Endothelial cell of umbilical vein (primary cell): ENCODE data around the gene UBASH3A. TPM values are rescaled to one million over a fixed set of nuclear protein-coding genes. Genes with fewer than 3 reads are reported as not detected.

Source experiments
- BruUV-seq: library from RNA; stranded (reverse); fragments of 400-500 nt; replicated peaks from 2 replicates; lab custom pipeline; 2021; lab: Mats Ljungman, UMichigan
- CTCF ChIA-PET: fragments of 300-600, 350-600 bp; sonication (Branson Sonifier 250); formaldehyde crosslinking; loops from one replicate; lab custom pipeline; 2021; ENCODE audit warnings: antibody characterized with exemption, inconsistent platforms; lab: Charles Lee
- POLR2A ChIA-PET: fragments of 300-600, 350-600 bp; sonication (Branson Sonifier 250); formaldehyde crosslinking; loops from one replicate; lab custom pipeline; 2021; ENCODE audit warnings: antibody characterized with exemption, inconsistent platforms; lab: Charles Lee
- DNase-seq: peaks from one replicate; pipeline ENCODE4 v3.0.0-alpha.2; 2011; ENCODE audit warnings: low read depth, low spot score
- FAIRE-seq: peaks from 2 replicates; lab custom pipeline; 2011; peaks lifted over from hg19 to GRCh38; lab: Jason Lieb, UNC
- H2AFZ ChIP-seq: 2 replicates; pipeline ENCODE4 v1.6.0; 2012; ENCODE audit warnings: low read depth, low read length, control low read depth, inconsistent platforms
- H3K27ac ChIP-seq: 2 replicates; pipeline ENCODE4 v1.5.1; 2011; ENCODE audit warnings: low read depth, mild to moderate bottlenecking, control low read depth, low read length, moderate library complexity; ENCODE audit not compliant: insufficient read depth
- H3K27me3 ChIP-seq, 2 experiments: 2 replicates each; pipeline versions ENCODE4 v1.6.0 to v1.6.1; 2011; ENCODE audit warnings: low read length in 2 of 2, mixed read lengths in 1 of 2; ENCODE audit not compliant: control insufficient read depth in 2 of 2, insufficient read depth in 2 of 2
- H3K36me3 ChIP-seq, 2 experiments: 2 replicates in 1 of 2; 3 replicates in 1 of 2; pipeline ENCODE4 v1.5.1; 2011; ENCODE audit warnings: low read length in 2 of 2, mild to moderate bottlenecking in 1 of 2, moderate library complexity in 1 of 2; ENCODE audit not compliant: control insufficient read depth in 2 of 2, insufficient read depth in 2 of 2; ENCODE audit errors: extremely low read depth in 1 of 2
- H3K4me1 ChIP-seq: 3 replicates; pipeline ENCODE4 v1.5.1; 2011; ENCODE audit warnings: mild to moderate bottlenecking, low read length; ENCODE audit not compliant: control insufficient read depth, insufficient read depth; ENCODE audit errors: extremely low read depth
- H3K4me2 ChIP-seq: 2 replicates; pipeline ENCODE4 v1.6.1; 2011; ENCODE audit warnings: low read length, control low read depth, mixed read lengths; ENCODE audit not compliant: insufficient read depth
- H3K4me3 ChIP-seq, 3 experiments: fragments of 200-600 bp in 1 of 3; sonication (generic), shearing (Covaris generic) in 1 of 3; replicated peaks in 1 of 3; 2 replicates each; pipeline ENCODE4 v1.5.1; 2011 to 2016; ENCODE audit warnings: control low read depth in 3 of 3, low read length in 3 of 3, mild to moderate bottlenecking in 2 of 3, inconsistent platforms in 1 of 3, low read depth in 1 of 3, moderate library complexity in 1 of 3; ENCODE audit not compliant: insufficient read depth in 1 of 3
- H3K79me2 ChIP-seq: 2 replicates; pipeline ENCODE4 v1.6.0; 2012; ENCODE audit warnings: low read length, inconsistent platforms; ENCODE audit not compliant: control insufficient read depth, insufficient read depth
- H3K9ac ChIP-seq: replicated peaks from 2 replicates; pipeline ENCODE3; 2011; ENCODE audit warnings: low read length, control low read depth; ENCODE audit not compliant: insufficient read depth; ENCODE audit errors: extremely low read depth
- H3K9me1 ChIP-seq: replicated peaks from 3 replicates; pipeline ENCODE4 v1.6.0; 2011; ENCODE audit warnings: mild to moderate bottlenecking, low read length; ENCODE audit not compliant: control insufficient read depth, insufficient read depth; ENCODE audit errors: extremely low read depth
- H3K9me3 ChIP-seq: replicated peaks from 2 replicates; pipeline ENCODE4 v1.5.1; 2012; ENCODE audit warnings: low read length, inconsistent platforms; ENCODE audit not compliant: control insufficient read depth, insufficient read depth
- H4K20me1 ChIP-seq: replicated peaks from 2 replicates; pipeline ENCODE3; 2011; ENCODE audit warnings: mild to moderate bottlenecking, low read length; ENCODE audit not compliant: control insufficient read depth, insufficient read depth; ENCODE audit errors: extremely low read depth
- FOS ChIP-seq: IDR thresholded peaks from 2 replicates; pipeline ENCODE4 v1.6.1; 2011; ENCODE audit warnings: mild to moderate bottlenecking, low read length, moderate library complexity, borderline replicate concordance; ENCODE audit not compliant: insufficient read depth
- JUN ChIP-seq: IDR thresholded peaks from 2 replicates; pipeline ENCODE4 v1.6.1; 2011; ENCODE audit warnings: borderline replicate concordance, low read depth; ENCODE audit not compliant: insufficient read length, insufficient read depth
- MYC ChIP-seq: IDR thresholded peaks from one replicate; pipeline ENCODE4 v1.6.1; 2011; ENCODE audit warnings: mild to moderate bottlenecking, low read depth, low read length
- POLR2A ChIP-seq: IDR thresholded peaks from 2 replicates; pipeline ENCODE4 v1.6.1; 2012; ENCODE audit warnings: low read depth, mild to moderate bottlenecking, control low read depth, low read length
- POLR2AphosphoS5 ChIP-seq: IDR thresholded peaks from 2 replicates; pipeline ENCODE4 v1.6.1; 2012; ENCODE audit warnings: low read depth, mild to moderate bottlenecking, control low read depth, low read length, moderate library complexity; ENCODE audit not compliant: insufficient read depth
- dilution Hi-C: fragments of 300-500 bp; cut with MboI; formaldehyde crosslinking; loops from one replicate; pipeline ENCODE4 v1.15.0; 2019; ENCODE audit warnings: low sequenced_read_pairs; ENCODE audit not compliant: extremely low pct_ligation_motif_present
- intact Hi-C: fragments of 100-400 bp; cut with micrococcal nuclease; formaldehyde crosslinking; loops from one replicate; pipeline ENCODE4 v1.10.0; 2022
- polyA plus RNA-seq, 4 experiments: library from polyadenylated mRNA; depleted of rRNA in 3 of 4; stranded (reverse) in 3 of 4; unstranded in 1 of 4; fragments of >200 nt; gene quantifications; 2 replicates each; pipeline versions ENCODE4 v1.2.1 to v1.2.3, GENCODE V29; 2011 to 2012; ENCODE audit warnings: missing spikeins in 1 of 4
- total RNA-seq: library from RNA; stranded (reverse); gene quantifications from 2 replicates; pipeline ENCODE4 v1.2.3, GENCODE V29; 2021
- TF ChIP-seq, protein P1 (sequence below), 2 donors: IDR thresholded peaks; 1 replicate in 1 of 2; 2 replicates in 1 of 2; pipeline ENCODE4 v1.5.1; 2011; ENCODE audit warnings: low read length in 2 of 2, mild to moderate bottlenecking in 2 of 2, moderate library complexity in 2 of 2, control low read depth in 1 of 2, inconsistent platforms in 1 of 2, low read depth in 1 of 2; ENCODE audit not compliant: insufficient read depth in 1 of 2; ENCODE audit errors: extremely low read depth in 1 of 2
- TF ChIP-seq, protein P2 (sequence below): IDR thresholded peaks from 2 replicates; pipeline ENCODE4 v1.6.1; 2011; ENCODE audit not compliant: insufficient read depth, insufficient read length

The UBASH3A gene
- total and polyA plus RNA-seq, 2 donors (not counting 3 experiments of a cell fraction or from before 2014, with no cell fraction given) = not detected

DNA sequence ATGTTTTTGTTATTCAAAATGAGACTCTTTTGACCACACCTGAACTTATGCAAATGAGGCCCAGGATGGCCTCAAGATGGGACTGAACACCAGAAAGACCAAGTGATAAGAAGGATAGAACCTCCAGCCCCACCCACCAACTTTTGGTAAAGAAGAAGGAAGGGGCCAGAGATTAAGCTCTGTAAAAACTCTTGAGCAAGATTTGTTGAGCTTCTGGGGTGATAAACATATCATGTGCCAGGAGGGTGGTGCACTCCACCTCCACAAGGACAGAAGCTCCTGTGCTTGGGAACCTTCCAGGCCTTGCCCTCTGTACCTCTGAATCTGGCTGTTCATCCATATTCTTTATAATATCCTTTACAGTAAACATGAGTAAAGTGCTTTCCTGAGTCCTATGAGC is 87.0 kb downstream of the UBASH3A start:
- Histone ChIP-seq H3K9me1 (no peaks in the 10 kb centered on the region), H3K4me2 (no peak overlapping the region), H3K36me3 (no peaks in the 10 kb centered on the region), H3K9ac (no peak overlapping the region), H3K4me3 (no peak overlapping the region), H3K79me2 (no peaks in the 10 kb centered on the region), H3K9me3 (no peaks in the 10 kb centered on the region), H2AFZ (no peak overlapping the region), H3K27me3 (peaks cover 21% of the 10 kb centered on the region in 2 experiments), H3K27ac (no peak overlapping the region), H3K4me1 (peaks cover 4% of the 10 kb centered on the region), H4K20me1 (no peaks in the 10 kb centered on the region)
- BruUV-seq = no TSS peak
- TF ChIP-seq JUN (no peak), FOS (no peak), POLR2A (no peak), MYC (no peak), POLR2AphosphoS5 (no peak)
- TF ChIP-seq, protein P1, sequence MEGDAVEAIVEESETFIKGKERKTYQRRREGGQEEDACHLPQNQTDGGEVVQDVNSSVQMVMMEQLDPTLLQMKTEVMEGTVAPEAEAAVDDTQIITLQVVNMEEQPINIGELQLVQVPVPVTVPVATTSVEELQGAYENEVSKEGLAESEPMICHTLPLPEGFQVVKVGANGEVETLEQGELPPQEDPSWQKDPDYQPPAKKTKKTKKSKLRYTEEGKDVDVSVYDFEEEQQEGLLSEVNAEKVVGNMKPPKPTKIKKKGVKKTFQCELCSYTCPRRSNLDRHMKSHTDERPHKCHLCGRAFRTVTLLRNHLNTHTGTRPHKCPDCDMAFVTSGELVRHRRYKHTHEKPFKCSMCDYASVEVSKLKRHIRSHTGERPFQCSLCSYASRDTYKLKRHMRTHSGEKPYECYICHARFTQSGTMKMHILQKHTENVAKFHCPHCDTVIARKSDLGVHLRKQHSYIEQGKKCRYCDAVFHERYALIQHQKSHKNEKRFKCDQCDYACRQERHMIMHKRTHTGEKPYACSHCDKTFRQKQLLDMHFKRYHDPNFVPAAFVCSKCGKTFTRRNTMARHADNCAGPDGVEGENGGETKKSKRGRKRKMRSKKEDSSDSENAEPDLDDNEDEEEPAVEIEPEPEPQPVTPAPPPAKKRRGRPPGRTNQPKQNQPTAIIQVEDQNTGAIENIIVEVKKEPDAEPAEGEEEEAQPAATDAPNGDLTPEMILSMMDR (IDR thresholded peaks at IDR 0.05; ENCODE audit: extremely low read depth in 1 of 2, insufficient read depth in 1 of 2, low read depth in 1 of 2, low read length in 2 of 2) = no peak
- TF ChIP-seq, protein P2, sequence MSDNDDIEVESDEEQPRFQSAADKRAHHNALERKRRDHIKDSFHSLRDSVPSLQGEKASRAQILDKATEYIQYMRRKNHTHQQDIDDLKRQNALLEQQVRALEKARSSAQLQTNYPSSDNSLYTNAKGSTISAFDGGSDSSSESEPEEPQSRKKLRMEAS = no peak
- DNase-seq = no peak
- dilution Hi-C loops (no loop called here), intact Hi-C loops (no loop called here)
- POLR2A ChIA-PET = no interaction called here
- CTCF ChIA-PET = interaction anchor here (1.1 kb wide), 1 partner anchor 24 kb away, joined by 3 read pairs; no protein-coding TSS in a partner anchor
- FAIRE-seq = no peak
